ENCODE measurements around the gene CEP128. TPM values are rescaled to one million over a fixed set of nuclear protein-coding genes. Genes with fewer than 3 reads are reported as not detected.
A peak's percentile ranks its signal among the peaks of the same experiment; 100 is the strongest.

CEP128 gene
- total RNA-seq, 1 experiment from 2014 or later: 4.9 TPM

GRCh38 chr14:80615831-80616230, 325.7 kb downstream of the CEP128 start:
- DNase-seq (ENCODE audit: low read depth): no peak

- no peak for DNase-seq (ENCODE audit: low read depth)
Observed at GRCh38 chr14:80609055-80609454, 332.5 kb downstream of the CEP128 start.

GRCh38 chr14:80608563-80608962, 333.0 kb downstream of the CEP128 start:
- no peak for DNase-seq (ENCODE audit: low read depth)

GRCh38 chr14:80607430-80608190, 333.9 kb downstream of the CEP128 start:
- peak; percentile 26 for DNase-seq (ENCODE audit: low read depth)

GRCh38 chr14:80606347-80606772, 335.2 kb downstream of the CEP128 start:
- DNase-seq (ENCODE audit: low read depth): no peak

GRCh38 chr14:80605536-80605935, 336.0 kb downstream of the CEP128 start:
- DNase-seq (ENCODE audit: low read depth): peak; percentile 22

GRCh38 chr14:80602946-80603345, 338.6 kb downstream of the CEP128 start:
- no peak for DNase-seq (ENCODE audit: low read depth)

- DNase-seq (ENCODE audit: low read depth): peak; percentile 65
Observed at GRCh38 chr14:80587096-80587724, 354.3 kb downstream of the CEP128 start.

- no peak for DNase-seq (ENCODE audit: low read depth)
Observed at GRCh38 chr14:80586131-80586530, 355.4 kb downstream of the CEP128 start.

GRCh38 chr14:80585506-80585835, 356.1 kb downstream of the CEP128 start:
- no peak for DNase-seq (ENCODE audit: low read depth)

GRCh38 chr14:80584744-80585505, 356.6 kb downstream of the CEP128 start:
- DNase-seq (ENCODE audit: low read depth): peak; percentile 77

- DNase-seq (ENCODE audit: low read depth): no peak
Observed at GRCh38 chr14:80577599-80577998, 363.9 kb downstream of the CEP128 start.

GRCh38 chr14:80576401-80576800, 365.1 kb downstream of the CEP128 start:
- DNase-seq (ENCODE audit: low read depth): no peak

- no peak for DNase-seq (ENCODE audit: low read depth)
Observed at GRCh38 chr14:80575763-80576162, 365.8 kb downstream of the CEP128 start.

- no peak for DNase-seq (ENCODE audit: low read depth)
Observed at GRCh38 chr14:80572666-80573065, 368.9 kb downstream of the CEP128 start.

- no peak for DNase-seq (ENCODE audit: low read depth)
Observed at GRCh38 chr14:80570930-80571298, 370.6 kb downstream of the CEP128 start.

GRCh38 chr14:80567905-80568536, 373.5 kb downstream of the CEP128 start:
- peak; percentile 98 for DNase-seq (ENCODE audit: low read depth)

GRCh38 chr14:80565001-80565400, 376.5 kb downstream of the CEP128 start:
- DNase-seq (ENCODE audit: low read depth): no peak

GRCh38 chr14:80564051-80564450, 377.5 kb downstream of the CEP128 start:
- DNase-seq (ENCODE audit: low read depth): no peak

GRCh38 chr14:80560800-80561657, 380.5 kb downstream of the CEP128 start:
- DNase-seq (ENCODE audit: low read depth): no peak

- DNase-seq (ENCODE audit: low read depth): no peak
Observed at GRCh38 chr14:80554139-80554538, 387.4 kb downstream of the CEP128 start.
